ENCODE data around the gene MEI1.

The MEI1 gene

GRCh38 chr22:41746567-41747400 lies 47.5 kb downstream of the MEI1 start:
- peak; percentile 50 to 76 for DNase-seq

DNA sequence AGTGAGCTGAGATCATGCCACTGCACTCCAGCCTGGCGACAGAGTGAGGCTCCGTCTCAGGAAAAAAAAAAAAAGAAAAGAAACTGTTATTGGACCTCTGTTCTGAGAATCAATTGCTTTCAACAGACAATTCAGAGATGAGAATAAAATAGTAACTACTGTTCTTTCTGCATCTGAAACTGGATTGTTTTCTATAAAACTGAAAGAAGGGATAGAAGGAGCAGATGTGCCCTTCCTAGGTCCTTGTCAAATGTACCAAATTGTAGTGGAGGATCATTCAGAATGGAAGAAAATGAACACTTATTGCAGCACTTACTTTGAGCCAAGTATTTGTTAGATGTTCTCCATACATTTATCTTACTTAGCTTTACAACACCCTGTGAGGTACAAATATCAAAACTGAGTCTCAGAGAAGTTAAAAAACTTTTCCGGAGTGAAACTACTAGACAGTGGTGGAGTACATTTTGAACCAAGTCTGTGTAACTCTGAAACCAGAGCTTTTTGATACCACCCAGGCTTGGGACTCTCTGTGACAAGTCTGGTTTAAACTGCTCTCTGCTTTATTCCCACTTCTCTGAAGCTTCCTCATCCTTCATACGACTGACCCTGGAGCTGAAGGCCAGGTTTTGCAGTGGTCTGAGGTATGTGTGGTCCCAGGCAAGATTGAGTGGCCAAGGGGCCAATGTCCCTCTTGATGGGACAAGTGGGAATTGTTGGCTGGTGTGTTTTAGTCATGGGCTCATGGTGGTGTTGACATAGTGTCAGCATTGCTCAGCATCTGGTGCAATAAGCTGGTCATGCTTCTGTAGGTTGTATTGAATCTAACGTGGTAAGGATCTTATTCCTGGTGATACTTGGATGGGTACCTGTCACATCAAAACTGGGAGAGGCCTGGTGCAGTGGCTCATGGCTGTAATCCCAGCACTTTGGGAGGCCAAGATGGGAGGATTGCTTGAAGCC lies 53.0 kb downstream of the MEI1 start:
- no peak for DNase-seq

GRCh38 chr22:41753984-41754383 lies 54.7 kb downstream of the MEI1 start:
- DNase-seq = no peak

DNA sequence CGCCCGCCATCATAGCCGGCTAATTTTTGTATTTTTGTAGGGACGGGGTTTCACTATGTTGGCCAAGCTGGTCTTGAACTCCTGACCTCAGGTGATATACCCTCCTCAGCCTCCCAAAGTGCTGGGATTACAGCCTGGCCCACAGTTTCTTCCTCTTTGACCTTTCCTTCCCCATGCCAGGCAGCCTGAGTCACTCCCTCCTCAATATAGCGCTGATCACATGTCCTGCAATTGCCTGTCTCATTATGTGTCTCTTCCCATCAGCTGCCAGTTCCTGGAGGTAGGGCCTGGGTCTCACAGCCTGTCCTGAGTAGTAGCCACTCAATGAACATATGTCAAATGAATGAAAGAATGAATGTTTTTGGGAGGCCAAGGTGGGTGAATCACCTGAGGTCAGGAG lies 58.2 kb downstream of the MEI1 start:
- DNase-seq = no peak

DNA sequence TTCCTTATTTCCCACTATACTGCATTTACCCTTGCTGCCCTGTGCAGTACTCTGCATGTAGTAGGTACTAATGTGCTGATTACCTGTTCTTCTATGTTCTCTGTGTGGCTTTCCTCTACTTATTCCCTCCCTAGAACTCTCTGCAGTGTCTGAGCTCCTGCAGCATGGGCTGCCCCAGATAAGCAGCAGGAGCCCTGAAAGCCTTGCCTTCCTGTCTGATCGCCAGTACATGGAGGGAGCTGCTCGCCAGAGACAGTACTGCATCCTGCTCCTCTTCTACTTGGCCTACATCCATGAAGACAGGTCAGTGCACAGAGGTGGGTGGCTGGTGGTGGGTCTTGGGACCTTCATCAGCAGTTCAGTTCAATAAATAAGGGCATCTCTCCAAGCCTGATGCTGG lies 58.9 kb downstream of the MEI1 start:
- DNase-seq = no peak

DNA sequence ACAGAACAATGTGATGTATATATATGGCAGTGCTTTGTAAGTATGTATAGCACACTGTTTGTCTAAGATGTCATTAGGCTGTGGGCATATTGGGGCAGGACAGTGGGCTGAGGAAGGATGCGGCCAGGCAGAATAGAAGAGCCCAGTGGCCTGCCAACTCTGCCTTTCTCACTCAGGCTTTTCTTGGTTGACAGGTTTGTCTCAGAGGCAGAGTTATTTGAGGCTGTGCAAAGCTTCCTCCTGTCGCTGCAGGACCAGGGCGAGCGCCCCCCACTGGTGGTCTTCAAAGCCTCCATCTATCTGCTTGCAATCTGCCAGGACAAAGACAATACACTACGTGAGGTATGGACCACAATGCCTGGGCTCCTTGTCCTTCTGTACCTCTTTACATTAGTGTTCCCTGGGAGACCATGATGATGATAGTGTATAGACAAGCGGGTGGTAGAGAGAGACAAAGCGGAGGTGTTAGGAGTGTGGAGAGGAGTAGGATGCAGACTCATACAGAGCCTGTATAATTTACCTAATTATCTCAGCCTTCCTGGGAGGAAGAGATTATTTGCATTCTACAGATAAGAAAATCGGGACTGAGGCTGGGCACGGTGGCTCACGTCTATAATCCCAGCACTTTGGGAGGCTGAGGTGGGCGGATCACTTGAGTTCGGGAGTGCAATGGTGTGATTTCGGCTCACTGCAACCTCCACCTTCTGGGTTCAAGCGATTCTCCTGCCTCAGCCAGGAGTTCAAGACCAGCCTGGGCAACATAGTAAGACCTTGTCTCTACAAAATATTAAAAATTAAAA lies 63.9 kb downstream of the MEI1 start:
- DNase-seq = peak in 1 of 2 experiments; percentile 42

DNA sequence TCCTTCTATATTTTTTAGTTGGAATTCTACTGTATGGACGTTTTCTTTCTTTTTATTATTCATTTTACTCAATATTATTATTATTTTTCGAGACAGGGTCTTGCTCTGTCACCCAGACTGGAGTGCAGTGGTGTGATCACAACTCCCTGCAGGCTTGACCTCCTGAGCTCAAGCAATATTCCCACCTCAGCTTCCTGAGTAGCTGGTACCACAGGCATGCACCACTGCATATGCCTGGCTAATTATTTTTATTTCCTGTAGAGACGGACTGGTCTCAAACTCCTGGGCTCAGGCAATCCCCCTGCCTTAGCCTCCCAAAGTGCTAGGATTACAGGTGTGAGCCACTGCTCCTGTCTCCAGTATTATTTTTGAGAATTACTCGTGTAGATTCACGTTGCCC lies 67.2 kb downstream of the MEI1 start:
- DNase-seq = no peak

DNA sequence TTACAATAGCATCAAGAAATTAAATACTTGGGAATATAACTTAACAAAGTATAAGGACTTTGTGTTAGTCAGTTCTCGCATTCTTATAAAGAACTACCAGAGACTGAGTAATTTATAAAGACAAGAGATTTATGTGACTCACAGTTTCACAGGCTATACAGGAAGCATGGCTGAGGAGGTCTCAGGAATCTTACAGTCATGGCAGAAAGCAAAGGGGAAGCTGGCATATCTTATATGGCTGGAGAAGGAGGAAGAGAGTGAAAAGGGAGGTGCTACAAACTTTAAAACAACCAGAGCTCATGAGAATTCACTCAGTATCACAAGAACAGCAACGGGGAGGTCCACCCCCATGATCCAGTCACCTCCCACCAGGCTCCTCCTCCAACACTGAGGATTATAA lies 69.1 kb downstream of the MEI1 start:
- DNase-seq = no peak

- no peak for DNase-seq
Measured at GRCh38 chr22:41770715-41771468, 71.6 kb downstream of the MEI1 start.

DNA sequence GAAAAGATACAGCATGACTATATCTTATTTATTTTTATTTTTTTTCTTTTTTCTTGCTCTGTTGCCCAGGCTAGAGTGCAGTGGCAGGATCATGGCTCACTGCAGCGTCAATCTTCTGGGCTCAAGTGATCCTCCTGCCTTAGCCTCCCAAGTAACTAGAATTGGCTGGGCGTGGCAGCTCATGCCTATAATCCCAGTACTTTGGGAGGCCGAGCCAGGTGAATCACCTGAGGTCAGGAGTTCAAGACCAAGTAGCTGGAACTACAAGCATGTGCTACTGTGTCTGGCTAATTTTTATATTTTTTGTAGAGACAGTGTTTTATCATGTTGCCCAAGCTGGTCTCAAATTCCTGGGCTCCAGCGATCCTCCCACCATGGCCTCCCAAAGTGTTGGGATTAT lies 72.9 kb downstream of the MEI1 start:
- no peak for DNase-seq

DNA sequence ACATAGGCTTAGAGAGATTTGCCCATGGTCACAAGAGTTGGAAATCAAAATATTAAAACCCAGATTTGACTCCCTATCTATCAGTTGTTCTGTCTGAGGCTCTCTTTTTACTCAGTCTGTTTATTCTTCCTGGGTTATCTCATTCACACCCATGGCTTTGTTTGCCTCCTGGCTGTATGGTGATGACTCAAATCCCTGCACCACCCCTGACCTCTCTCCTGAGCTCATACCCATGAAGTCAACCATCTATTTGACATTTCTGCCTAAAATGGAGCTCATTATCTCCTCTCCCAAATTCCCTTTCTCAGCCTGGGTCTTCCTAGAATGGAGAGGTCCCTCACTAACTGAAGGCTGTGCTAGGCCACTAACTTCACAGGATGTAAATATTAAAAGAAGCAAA lies 73.3 kb downstream of the MEI1 start:
- DNase-seq = no peak

DNA sequence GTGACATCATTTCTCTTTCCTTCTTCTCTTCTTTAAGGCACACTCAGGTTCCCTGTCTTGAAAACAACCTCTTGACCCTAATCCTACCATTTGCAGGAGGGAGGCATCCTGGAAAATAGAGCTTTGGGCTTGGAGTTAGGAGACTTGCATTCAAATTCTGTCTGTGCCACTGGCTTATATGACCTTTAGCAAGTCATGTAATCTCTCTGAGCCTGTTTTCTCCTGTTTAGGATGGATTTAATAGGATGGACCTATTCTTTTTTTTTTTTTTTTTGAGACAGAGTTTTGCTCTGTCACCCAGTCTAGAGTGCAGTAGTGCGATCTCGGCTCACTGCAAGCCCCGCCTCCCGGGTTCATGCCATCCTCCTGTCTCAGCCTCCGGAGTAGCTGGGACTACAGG lies 76.0 kb downstream of the MEI1 start:
- no peak for DNase-seq

- no peak for DNase-seq
Measured at GRCh38 chr22:41775976-41776375, 76.7 kb downstream of the MEI1 start.

DNA sequence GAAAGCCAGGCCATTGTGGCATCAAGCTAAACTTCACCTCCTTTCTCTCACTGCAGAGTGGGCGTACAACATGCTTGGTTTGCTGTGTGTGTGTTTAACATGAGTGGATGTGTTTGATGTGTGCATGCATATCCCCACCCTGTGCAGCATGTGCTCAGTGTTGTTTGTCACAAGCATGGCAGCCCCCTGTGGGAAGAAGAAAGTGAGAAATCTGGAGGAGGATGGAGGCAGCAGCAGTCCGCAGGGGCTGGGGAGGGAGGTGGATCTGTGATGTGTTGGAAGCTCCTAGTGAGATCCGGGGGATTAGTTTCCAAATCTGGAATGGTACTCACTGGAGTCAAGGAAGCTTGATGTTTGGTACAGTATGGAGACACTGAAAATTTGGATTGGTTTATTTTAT lies 77.1 kb downstream of the MEI1 start:
- DNase-seq = no peak

DNA sequence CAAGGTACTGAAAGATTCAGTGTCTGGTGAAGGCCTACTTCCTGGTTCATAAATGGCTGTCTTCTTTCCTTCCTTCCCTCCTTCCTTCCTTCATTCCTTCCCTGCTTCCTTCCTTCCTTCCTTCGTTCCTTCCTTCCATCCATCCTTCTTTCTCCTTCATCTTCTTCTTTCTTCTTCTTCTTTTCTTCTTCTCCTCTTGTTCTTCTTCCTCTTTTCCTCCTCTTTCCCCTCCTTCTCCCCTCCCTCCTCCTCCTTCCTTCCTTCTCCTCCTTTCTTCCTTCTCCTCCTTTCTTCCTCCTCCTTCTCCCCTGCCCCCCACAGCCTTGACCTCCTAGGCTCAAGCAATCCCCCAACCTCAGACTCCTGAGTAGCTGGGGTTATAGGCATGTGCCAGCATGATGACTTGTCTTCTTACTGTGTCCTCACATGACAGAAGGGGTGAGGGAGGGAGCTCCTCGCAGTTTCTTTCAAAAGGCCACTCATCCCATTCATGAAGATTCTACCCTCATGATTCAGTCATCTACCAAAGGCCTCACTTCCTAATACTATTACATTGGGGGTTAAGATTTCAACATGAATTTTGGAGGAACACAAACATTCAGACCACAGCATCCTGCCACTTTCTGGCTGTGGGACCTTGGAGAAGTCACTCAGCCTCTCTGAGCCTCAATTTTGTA lies 78.6 kb downstream of the MEI1 start:
- no peak for DNase-seq

DNA sequence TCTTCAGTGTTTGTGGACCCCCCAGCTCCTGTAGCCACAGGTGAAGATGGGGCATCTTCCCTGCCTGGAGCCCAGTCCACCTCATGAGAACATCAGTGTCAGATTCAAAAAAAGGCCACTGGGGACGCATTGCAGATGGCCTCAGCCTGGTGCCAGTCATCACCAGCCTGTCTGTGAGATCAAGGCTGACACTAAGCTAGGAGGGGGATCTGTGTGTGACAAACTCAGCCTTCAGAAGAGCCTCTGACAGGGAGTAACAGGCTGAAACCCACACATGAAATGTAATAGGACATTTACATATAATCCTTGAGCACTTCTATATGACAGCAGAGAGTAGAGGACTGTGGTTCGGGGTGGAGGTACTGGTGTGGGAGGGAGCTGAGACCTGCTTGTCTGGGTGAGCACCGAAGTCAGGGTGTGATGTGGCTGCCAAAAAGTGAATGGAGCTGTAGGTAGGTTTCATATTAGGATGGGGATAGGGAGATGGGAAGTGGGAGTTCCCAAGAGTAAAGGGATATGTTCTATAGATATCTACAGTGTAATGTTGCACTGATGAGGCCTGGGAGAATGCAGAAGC lies 80.7 kb downstream of the MEI1 start:
- no peak for DNase-seq

- DNase-seq = no peak
Measured at GRCh38 chr22:41780746-41781505, 81.6 kb downstream of the MEI1 start.

DNA sequence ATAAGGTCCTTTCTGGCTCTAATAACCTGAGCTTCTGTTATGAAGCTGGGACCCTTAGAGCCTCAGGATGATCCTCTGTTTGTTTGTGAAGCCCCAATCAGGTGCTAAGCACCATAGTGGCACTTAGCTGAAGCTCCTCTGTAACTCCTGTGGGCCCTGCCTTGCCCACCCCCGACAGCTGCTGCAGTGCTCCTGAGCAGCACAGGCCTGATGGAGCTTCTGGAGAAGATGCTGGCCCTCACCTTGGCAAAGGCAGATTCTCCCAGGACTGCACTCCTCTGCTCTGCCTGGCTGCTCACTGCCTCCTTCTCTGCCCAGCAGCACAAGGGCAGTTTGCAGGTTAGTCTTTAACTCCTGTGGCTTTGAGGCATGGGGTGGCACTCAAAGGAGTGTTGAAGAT lies 82.2 kb downstream of the MEI1 start:
- DNase-seq = no peak

DNA sequence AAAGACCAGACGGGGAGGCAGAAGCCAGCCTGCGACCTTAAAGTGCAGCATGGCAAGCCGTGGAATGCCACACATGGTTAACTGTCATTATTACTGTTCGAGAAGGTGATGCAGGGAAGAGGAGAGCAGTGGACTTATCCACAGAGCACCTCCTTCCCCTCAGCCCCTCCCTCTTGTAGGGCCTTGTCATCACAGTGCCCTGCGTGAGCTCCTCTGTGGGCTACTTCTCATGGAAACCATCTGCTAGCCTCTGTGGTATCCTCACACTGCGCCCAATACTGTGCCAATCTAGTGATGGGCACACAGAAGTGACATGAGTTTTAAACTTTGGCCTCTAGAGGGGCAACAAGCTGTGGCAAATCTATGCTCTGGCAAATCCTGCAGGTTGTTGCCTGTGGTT lies 83.0 kb downstream of the MEI1 start:
- peak in 1 of 2 experiments; percentile 41 for DNase-seq

DNA sequence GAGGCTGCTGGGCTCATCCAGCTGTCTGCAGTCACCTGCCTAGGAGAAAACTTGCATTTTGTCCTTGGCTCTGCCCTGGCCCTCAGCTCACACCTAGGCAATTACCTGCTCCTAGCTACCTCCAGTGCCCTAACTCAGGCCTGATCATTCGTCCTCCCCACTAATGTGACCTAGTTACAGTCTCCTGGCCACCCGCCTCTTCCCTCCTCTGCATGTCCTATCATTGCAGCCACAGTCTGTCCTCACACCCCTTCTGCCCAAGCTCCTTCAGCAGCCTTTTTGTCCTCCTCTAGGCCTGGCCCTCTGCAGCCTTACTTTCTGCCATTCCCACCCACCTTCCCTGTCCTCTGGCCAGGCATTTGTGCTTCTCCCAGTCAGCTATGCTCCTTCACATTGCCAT lies 83.4 kb downstream of the MEI1 start:
- no peak for DNase-seq

DNA sequence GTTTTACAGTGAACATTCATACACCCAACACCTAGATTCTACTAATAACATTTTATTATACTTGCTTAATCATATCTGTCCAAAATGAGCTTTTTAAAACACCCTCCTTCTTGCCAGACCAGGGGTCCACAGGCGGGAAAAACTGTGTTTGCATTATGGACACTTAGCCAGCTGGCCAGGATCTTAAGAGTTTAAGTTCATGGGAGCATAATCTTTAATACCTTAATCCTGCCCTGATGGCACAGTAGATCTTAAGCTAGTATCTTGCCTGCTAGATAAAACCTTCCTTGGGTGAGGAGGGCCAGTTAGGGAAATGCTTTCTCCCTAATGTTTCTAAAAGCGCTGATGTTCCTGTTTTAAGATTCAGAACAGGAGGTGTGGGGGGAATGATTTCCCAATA lies 88.0 kb downstream of the MEI1 start:
- DNase-seq = peak; percentile 91 to 97

All from NCI-H524 (cell line).